ENCODE data around the gene CHAC1. TPM values are rescaled to one million over a fixed set of nuclear protein-coding genes. Genes with fewer than 3 reads are reported as not detected.

Gene CHAC1
- total and polyA plus RNA-seq, 4 donors = 0.17 to 11.9 (median 11.6) TPM

GRCh38 chr15:40963201-40963600 is 9.9 kb downstream of the CHAC1 start:
- no peak for TF ChIP-seq CTCF (IDR thresholded peaks at IDR 0.05; ENCODE audit: control extremely low read depth, extremely low read depth)
- no peaks in the 10 kb centered on the region for H3K9me3 ChIP-seq (ENCODE audit: control insufficient read depth in 4 of 4, insufficient read depth in 3 of 4, low read length in 3 of 4)
- no peaks in the 10 kb centered on the region for H3K36me3 ChIP-seq (ENCODE audit: control insufficient read depth in 4 of 4, insufficient read depth in 4 of 4, low read length in 4 of 4)
- H3K4me1 ChIP-seq (ENCODE audit: control insufficient read depth in 5 of 5, insufficient read depth in 5 of 5, low read length in 5 of 5) = peaks cover 0 to 17% (median 5%) of the 10 kb centered on the region in 5 donors
- H3K27ac ChIP-seq (ENCODE audit: low read depth in 1 of 2, low read length in 1 of 2) = no peak overlapping the region
- H3K9ac ChIP-seq (ENCODE audit: insufficient read depth in 1 of 2, low read length in 2 of 2) = no peak overlapping the region
- no peak for ATAC-seq (ENCODE audit: insufficient read depth, low FRiP score)
- H3K27me3 ChIP-seq (ENCODE audit: control insufficient read depth in 3 of 3, insufficient read depth in 3 of 3, low read length in 2 of 3) = no peaks in the 10 kb centered on the region
- DNase-seq = no peak
- H3K4me3 ChIP-seq = no peak overlapping the region
- 92 to 98% methylated on average over 12 of the region's 12 CpGs for WGBS, 2 donors

GRCh38 chr15:40964006-40964405 is 10.7 kb downstream of the CHAC1 start:
- WGBS, 2 donors = 89 to 90% methylated on average over 7 to 8 of the region's 8 CpGs
- DNase-seq = no peak
- no peak for ATAC-seq (ENCODE audit: insufficient read depth, low FRiP score)

GRCh38 chr15:40964634-40965033 is 11.4 kb downstream of the CHAC1 start:
- H3K4me3 ChIP-seq = no peak overlapping the region
- peaks cover 0 to 17% (median 7%) of the 10 kb centered on the region in 5 donors for H3K4me1 ChIP-seq (ENCODE audit: control insufficient read depth in 5 of 5, insufficient read depth in 5 of 5, low read length in 5 of 5)
- H3K9me3 ChIP-seq (ENCODE audit: control insufficient read depth in 4 of 4, insufficient read depth in 3 of 4, low read length in 3 of 4) = no peaks in the 10 kb centered on the region
- H3K27ac ChIP-seq (ENCODE audit: low read depth in 1 of 2, low read length in 1 of 2) = no peak overlapping the region
- WGBS, 2 donors = 81 to 83% methylated on average over 13 of the region's 13 CpGs
- no peak for ATAC-seq (ENCODE audit: insufficient read depth, low FRiP score)
- no peaks in the 10 kb centered on the region for H3K27me3 ChIP-seq (ENCODE audit: control insufficient read depth in 3 of 3, insufficient read depth in 3 of 3, low read length in 2 of 3)
- H3K36me3 ChIP-seq (ENCODE audit: control insufficient read depth in 4 of 4, insufficient read depth in 4 of 4, low read length in 4 of 4) = no peaks in the 10 kb centered on the region
- no peak for TF ChIP-seq CTCF (IDR thresholded peaks at IDR 0.05; ENCODE audit: control extremely low read depth, extremely low read depth)
- DNase-seq = no peak
- H3K9ac ChIP-seq (ENCODE audit: insufficient read depth in 1 of 2, low read length in 2 of 2) = no peak overlapping the region

More at GRCh38 chr15:40964006-40964405, 10.7 kb downstream of the CHAC1 start:
- Histone ChIP-seq H3K27me3 (ENCODE audit: control insufficient read depth in 3 of 3, insufficient read depth in 3 of 3, low read length in 2 of 3) (no peaks in the 10 kb centered on the region), H3K4me1 (ENCODE audit: control insufficient read depth in 5 of 5, insufficient read depth in 5 of 5, low read length in 5 of 5) (peaks cover 0 to 17% (median 7%) of the 10 kb centered on the region in 5 donors), H3K4me3 (no peak overlapping the region), H3K27ac (ENCODE audit: low read depth in 1 of 2, low read length in 1 of 2) (no peak overlapping the region), H3K9me3 (ENCODE audit: control insufficient read depth in 4 of 4, insufficient read depth in 3 of 4, low read length in 3 of 4) (no peaks in the 10 kb centered on the region), H3K9ac (ENCODE audit: insufficient read depth in 1 of 2, low read length in 2 of 2) (no peak overlapping the region), H3K36me3 (ENCODE audit: control insufficient read depth in 4 of 4, insufficient read depth in 4 of 4, low read length in 4 of 4) (no peaks in the 10 kb centered on the region)
- no peak for TF ChIP-seq CTCF (IDR thresholded peaks at IDR 0.05; ENCODE audit: control extremely low read depth, extremely low read depth)
